CD4-positive, alpha-beta T cell (primary cell): ENCODE results near the gene POPDC3. TPM values are rescaled to one million over a fixed set of nuclear protein-coding genes. Genes with fewer than 3 reads are reported as not detected.

Experiments
- ATAC-seq: fragments of 200-7000 bp; cut with Tn5 transposase; one replicate; pipeline ENCODE4 v1.10.0; 2022; ENCODE audit warnings: mild to moderate bottlenecking; ENCODE audit not compliant: poor library complexity
- CTCF ChIA-PET: fragments of 350-600 bp; sonication (Branson Sonifier 250); formaldehyde crosslinking; loops from one replicate; lab custom pipeline; 2021; ENCODE audit warnings: antibody characterized with exemption, inconsistent platforms; lab: Charles Lee
- POLR2A ChIA-PET: fragments of 350-600 bp; sonication (Branson Sonifier 250); formaldehyde crosslinking; loops from one replicate; lab custom pipeline; 2021; ENCODE audit warnings: antibody characterized with exemption, inconsistent platforms; lab: Charles Lee
- DNase-seq, 14 experiments: peaks; one replicate each; pipeline ENCODE4 v3.0.0-alpha.2; 2013 to 2020; ENCODE audit warnings: mixed read lengths in 2 of 14
- H3K27ac ChIP-seq, 2 donors: one replicate each; pipeline versions ENCODE4 v1.5.1 to v1.7.0; 2013; ENCODE audit warnings: low read length in 2 of 2, low read depth in 1 of 2, mild to moderate bottlenecking in 1 of 2
- H3K27me3 ChIP-seq, 2 experiments: 1 replicate in 1 of 2; 2 replicates in 1 of 2; pipeline versions ENCODE4 v1.6.1 to v1.7.0; 2013; ENCODE audit warnings: low read length in 2 of 2, control low read depth in 1 of 2, mild to moderate bottlenecking in 1 of 2, moderate library complexity in 1 of 2; ENCODE audit not compliant: insufficient read depth in 2 of 2, control insufficient read depth in 1 of 2
- H3K36me3 ChIP-seq: one replicate; pipeline ENCODE4 v1.6.1; 2013; ENCODE audit warnings: low read length, control low read depth; ENCODE audit not compliant: insufficient read depth
- H3K4me1 ChIP-seq: one replicate; pipeline ENCODE4 v1.6.1; 2013; ENCODE audit warnings: low read length, control low read depth; ENCODE audit not compliant: insufficient read depth
- H3K4me3 ChIP-seq: one replicate; pipeline ENCODE4 v1.5.1; 2013; ENCODE audit warnings: mild to moderate bottlenecking, low read length, moderate library complexity
- H3K9me3 ChIP-seq, 2 experiments: 1 replicate in 1 of 2; 2 replicates in 1 of 2; pipeline versions ENCODE4 v1.6.1 to v1.7.0; 2013; ENCODE audit warnings: low read length in 2 of 2, mild to moderate bottlenecking in 2 of 2, control low read depth in 1 of 2, moderate library complexity in 1 of 2; ENCODE audit not compliant: control insufficient read depth in 1 of 2, insufficient read depth in 1 of 2
- H3K27ac Mint-ChIP-seq: one replicate; pipeline ENCODE4 v1.8.0; 2020; ENCODE audit warnings: mixed read lengths
- H3K27me3 Mint-ChIP-seq: one replicate; pipeline ENCODE4 v1.8.0; 2021; ENCODE audit warnings: mixed read lengths
- H3K36me3 Mint-ChIP-seq: one replicate; pipeline ENCODE4 v1.8.0; 2021; ENCODE audit warnings: low read depth, mixed read lengths
- H3K4me1 Mint-ChIP-seq: one replicate; pipeline ENCODE4 v1.8.0; 2021; ENCODE audit warnings: low read depth, mixed read lengths
- H3K4me3 Mint-ChIP-seq: one replicate; pipeline ENCODE4 v1.8.0; 2020; ENCODE audit warnings: mild to moderate bottlenecking, mixed read lengths
- H3K9me3 Mint-ChIP-seq: one replicate; pipeline ENCODE4 v1.8.0; 2020; ENCODE audit warnings: mixed read lengths
- intact Hi-C, 2 experiments: fragments of 100-400 bp; cut with DNase I in 1 of 2; cut with micrococcal nuclease in 1 of 2; formaldehyde crosslinking; loops; one replicate each; pipeline versions ENCODE4 v1.15.1 to v1.9.0; 2023 to 2025; cut with DNase I, micrococcal nuclease
- total RNA-seq, 174 experiments: library from RNA in 2 of 174; stranded (reverse) in 2 of 174; gene quantifications; one replicate each; pipeline ENCODE4 v1.2.3 and lab custom pipeline; 2021 to 2026
- TF ChIP-seq, protein P1 (sequence below): fragments of 200-600 bp; IDR thresholded peaks from one replicate; pipeline ENCODE4 v1.8.0; 2022; ENCODE audit warnings: antibody characterized with exemption, mild to moderate bottlenecking

Gene POPDC3
- total RNA-seq, 2 experiments from 2014 or later, result not detected

GRCh38 chr6:105212587-105212986 is 32.8 kb upstream of the POPDC3 start:
- no peaks in the 10 kb centered on the region for H3K4me1 Mint-ChIP-seq
- peaks cover 15% of the 10 kb centered on the region for H3K27me3 Mint-ChIP-seq
- DNase-seq (no peak), ATAC-seq (no peak)
- H3K4me1 ChIP-seq, result no peaks in the 10 kb centered on the region
- no peak overlapping the region for H3K27ac ChIP-seq
- POLR2A ChIA-PET, result no interaction called here
- no peaks in the 10 kb centered on the region for H3K36me3 ChIP-seq
- H3K27me3 ChIP-seq, result peaks cover 0 to 5% of the 10 kb centered on the region in 2 experiments
- no peak overlapping the region for H3K4me3 ChIP-seq
- TF ChIP-seq, protein P1, sequence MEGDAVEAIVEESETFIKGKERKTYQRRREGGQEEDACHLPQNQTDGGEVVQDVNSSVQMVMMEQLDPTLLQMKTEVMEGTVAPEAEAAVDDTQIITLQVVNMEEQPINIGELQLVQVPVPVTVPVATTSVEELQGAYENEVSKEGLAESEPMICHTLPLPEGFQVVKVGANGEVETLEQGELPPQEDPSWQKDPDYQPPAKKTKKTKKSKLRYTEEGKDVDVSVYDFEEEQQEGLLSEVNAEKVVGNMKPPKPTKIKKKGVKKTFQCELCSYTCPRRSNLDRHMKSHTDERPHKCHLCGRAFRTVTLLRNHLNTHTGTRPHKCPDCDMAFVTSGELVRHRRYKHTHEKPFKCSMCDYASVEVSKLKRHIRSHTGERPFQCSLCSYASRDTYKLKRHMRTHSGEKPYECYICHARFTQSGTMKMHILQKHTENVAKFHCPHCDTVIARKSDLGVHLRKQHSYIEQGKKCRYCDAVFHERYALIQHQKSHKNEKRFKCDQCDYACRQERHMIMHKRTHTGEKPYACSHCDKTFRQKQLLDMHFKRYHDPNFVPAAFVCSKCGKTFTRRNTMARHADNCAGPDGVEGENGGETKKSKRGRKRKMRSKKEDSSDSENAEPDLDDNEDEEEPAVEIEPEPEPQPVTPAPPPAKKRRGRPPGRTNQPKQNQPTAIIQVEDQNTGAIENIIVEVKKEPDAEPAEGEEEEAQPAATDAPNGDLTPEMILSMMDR, result no peak
- no peaks in the 10 kb centered on the region for H3K36me3 Mint-ChIP-seq
- CTCF ChIA-PET, result no interaction called here
- H3K9me3 ChIP-seq, result no peaks in the 10 kb centered on the region
- no peak overlapping the region for H3K27ac Mint-ChIP-seq
- no peaks in the 10 kb centered on the region for H3K9me3 Mint-ChIP-seq
- intact Hi-C loops, result no loop called here
- H3K4me3 Mint-ChIP-seq, result no peak overlapping the region

GRCh38 chr6:105211831-105212230 is 32.0 kb upstream of the POPDC3 start:
- no peak overlapping the region for H3K27ac ChIP-seq
- no peaks in the 10 kb centered on the region for H3K4me1 Mint-ChIP-seq
- no peak overlapping the region for H3K4me3 ChIP-seq
- H3K9me3 Mint-ChIP-seq, result no peaks in the 10 kb centered on the region
- no peaks in the 10 kb centered on the region for H3K9me3 ChIP-seq
- intact Hi-C loops, result no loop called here
- ChIA-PET POLR2A (no interaction called here), CTCF (no interaction called here)
- TF ChIP-seq, protein P1, result no peak
- H3K4me3 Mint-ChIP-seq, result no peak overlapping the region
- H3K36me3 ChIP-seq, result no peaks in the 10 kb centered on the region
- no peaks in the 10 kb centered on the region for H3K36me3 Mint-ChIP-seq
- no peak for ATAC-seq
- no peak for DNase-seq
- H3K4me1 ChIP-seq, result no peaks in the 10 kb centered on the region
- H3K27me3 ChIP-seq, result peaks cover 0 to 5% of the 10 kb centered on the region in 2 experiments
- peaks cover 11% of the 10 kb centered on the region for H3K27me3 Mint-ChIP-seq
- no peak overlapping the region for H3K27ac Mint-ChIP-seq

GRCh38 chr6:105210932-105211531 is 31.2 kb upstream of the POPDC3 start:
- intact Hi-C loops, result no loop called here
- H3K9me3 ChIP-seq, result no peaks in the 10 kb centered on the region
- H3K27ac Mint-ChIP-seq, result no peak overlapping the region
- no peaks in the 10 kb centered on the region for H3K4me1 Mint-ChIP-seq
- no peak overlapping the region for H3K4me3 ChIP-seq
- no peak overlapping the region for H3K27ac ChIP-seq
- H3K9me3 Mint-ChIP-seq, result no peaks in the 10 kb centered on the region
- peaks cover 0 to 5% of the 10 kb centered on the region in 2 experiments for H3K27me3 ChIP-seq
- H3K36me3 ChIP-seq, result no peaks in the 10 kb centered on the region
- H3K4me3 Mint-ChIP-seq, result no peak overlapping the region
- TF ChIP-seq, protein P1, result no peak
- DNase-seq, result no peak
- peaks cover 7% of the 10 kb centered on the region for H3K27me3 Mint-ChIP-seq
- H3K36me3 Mint-ChIP-seq, result no peaks in the 10 kb centered on the region
- ChIA-PET POLR2A (no interaction called here), CTCF (interaction anchor here (0.5 kb wide), 1 partner anchor 232 kb away, joined by 3 read pairs; no protein-coding TSS in a partner anchor)
- no peaks in the 10 kb centered on the region for H3K4me1 ChIP-seq
- no peak for ATAC-seq
